ENCODE results near the gene OTUD6A. TPM values are rescaled to one million over a fixed set of nuclear protein-coding genes. Genes with fewer than 3 reads are reported as not detected.

Gene OTUD6A
- total RNA-seq, 4 donors from 2014 or later = not detected

- intact Hi-C loops (cut with DNase I; ENCODE audit: low total_unique reads) = loop anchor here (10.0 kb wide), 1 partner anchor 408 kb away; the partner anchor contains the start of gene EDA
- TF ChIP-seq POLR2A (IDR thresholded peaks at IDR 0.05) (no peak), CTCF (IDR thresholded peaks at IDR 0.05 in 4 of 5, conservative IDR thresholded peaks at IDR 0.05 in 1 of 5) (no peak)
- no peaks in the 10 kb centered on the region for H3K36me3 ChIP-seq
- H3K27ac ChIP-seq = no peak overlapping the region
- H3K9me3 ChIP-seq = no peaks in the 10 kb centered on the region
- H3K4me1 ChIP-seq = no peaks in the 10 kb centered on the region
- H3K4me3 ChIP-seq = no peak overlapping the region
- in situ Hi-C loops (cut with MboI; ENCODE audit: low sequenced_read_pairs in 4 of 4) = no loop called here
- ATAC-seq = no peak
- H3K27me3 ChIP-seq = no peaks in the 10 kb centered on the region
- DNase-seq = no peak
These were observed 39.6 kb upstream of the OTUD6A start for GRCh38 chrX:70022616-70023015.

DNA sequence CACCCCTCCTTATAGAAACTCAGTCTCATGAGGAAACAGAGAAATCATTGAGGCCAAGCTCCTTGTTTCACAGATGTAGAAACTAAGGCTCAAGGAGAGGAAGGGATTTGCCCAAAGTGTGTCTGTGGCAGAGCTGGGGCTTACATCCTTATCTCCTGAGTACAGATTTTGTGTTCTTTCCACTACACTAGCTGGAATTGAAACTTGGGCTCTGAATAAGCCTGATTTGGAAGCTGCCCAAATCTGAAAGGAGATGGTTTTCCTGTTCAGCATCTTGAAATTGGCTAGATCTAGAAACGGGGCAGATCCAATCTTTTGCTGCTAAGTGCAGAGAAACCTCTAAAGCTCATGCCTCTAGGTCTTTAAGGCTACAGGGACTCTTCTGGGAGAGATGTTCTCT, 36.8 kb upstream of the OTUD6A start:
- no peaks in the 10 kb centered on the region for H3K27me3 ChIP-seq
- ATAC-seq (no peak), DNase-seq (no peak)
- H3K27ac ChIP-seq = no peak overlapping the region
- in situ Hi-C loops (cut with MboI; ENCODE audit: low sequenced_read_pairs in 4 of 4) (loop anchor here in 1 of 4 donors (25.0 kb wide), 1 partner anchor 488 kb away; no protein-coding TSS in a partner anchor), intact Hi-C loops (cut with DNase I; ENCODE audit: low total_unique reads) (loop anchor here (10.0 kb wide), 1 partner anchor 411 kb away; the partner anchor contains the start of gene EDA)
- H3K4me3 ChIP-seq = no peak overlapping the region
- TF ChIP-seq CTCF (IDR thresholded peaks at IDR 0.05 in 4 of 5, conservative IDR thresholded peaks at IDR 0.05 in 1 of 5) (no peak), POLR2A (IDR thresholded peaks at IDR 0.05) (no peak)
- H3K9me3 ChIP-seq = no peaks in the 10 kb centered on the region
- no peaks in the 10 kb centered on the region for H3K4me1 ChIP-seq
- H3K36me3 ChIP-seq = no peaks in the 10 kb centered on the region

- H3K27me3 ChIP-seq = no peaks in the 10 kb centered on the region
- H3K4me3 ChIP-seq = no peak overlapping the region
- H3K9me3 ChIP-seq = no peaks in the 10 kb centered on the region
- no peak for TF ChIP-seq POLR2A (IDR thresholded peaks at IDR 0.05)
- no peak for TF ChIP-seq CTCF (IDR thresholded peaks at IDR 0.05 in 4 of 5, conservative IDR thresholded peaks at IDR 0.05 in 1 of 5)
- H3K4me1 ChIP-seq = no peaks in the 10 kb centered on the region
- H3K36me3 ChIP-seq = no peaks in the 10 kb centered on the region
- no peak for DNase-seq
- H3K27ac ChIP-seq = no peak overlapping the region
- in situ Hi-C loops (cut with MboI; ENCODE audit: low sequenced_read_pairs in 4 of 4) (loop anchor here in 1 of 4 donors (25.0 kb wide), 1 partner anchor 489 kb away; no protein-coding TSS in a partner anchor), intact Hi-C loops (cut with DNase I; ENCODE audit: low total_unique reads) (loop anchor here (10.0 kb wide), 1 partner anchor 411 kb away; the partner anchor contains the start of gene EDA)
- no peak for ATAC-seq
These were observed 36.0 kb upstream of the OTUD6A start for GRCh38 chrX:70026112-70026850.

DNA sequence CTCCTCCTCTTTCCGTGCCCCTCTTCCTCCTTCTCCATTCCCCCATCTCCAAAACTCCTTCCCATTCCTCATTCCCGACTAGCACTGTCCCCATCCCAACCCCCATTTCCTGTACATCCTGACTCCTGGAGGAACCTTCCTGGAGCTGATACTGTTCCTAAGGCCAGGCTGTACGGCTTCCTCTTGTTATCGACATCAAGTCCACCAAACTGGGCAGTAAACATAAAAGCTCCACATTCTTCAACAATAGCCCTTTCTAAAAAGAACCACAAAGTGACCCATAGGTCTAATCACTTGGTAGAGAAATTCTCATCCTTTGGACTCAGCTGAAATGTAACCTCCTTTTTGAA, 35.4 kb upstream of the OTUD6A start:
- no peak overlapping the region for H3K27ac ChIP-seq
- in situ Hi-C loops (cut with MboI; ENCODE audit: low sequenced_read_pairs in 4 of 4) = loop anchor here in 1 of 4 donors (25.0 kb wide), 1 partner anchor 490 kb away; no protein-coding TSS in a partner anchor

More for the DNA sequence above, 35.4 kb upstream of the OTUD6A start:
- no peaks in the 10 kb centered on the region for H3K9me3 ChIP-seq
- no peak for DNase-seq
- intact Hi-C loops (cut with DNase I; ENCODE audit: low total_unique reads) = loop anchor here (10.0 kb wide), 1 partner anchor 412 kb away; the partner anchor contains the start of gene EDA
- H3K36me3 ChIP-seq = no peaks in the 10 kb centered on the region
- no peaks in the 10 kb centered on the region for H3K4me1 ChIP-seq
- no peak for TF ChIP-seq POLR2A (IDR thresholded peaks at IDR 0.05)
- TF ChIP-seq CTCF (IDR thresholded peaks at IDR 0.05 in 4 of 5, conservative IDR thresholded peaks at IDR 0.05 in 1 of 5) = no peak
- H3K27me3 ChIP-seq = no peaks in the 10 kb centered on the region
- H3K4me3 ChIP-seq = no peak overlapping the region
- no peak for ATAC-seq

Data from gastrocnemius medialis (tissue), 4 donors.